ENCODE results near the gene CDADC1. TPM values are rescaled to one million over a fixed set of nuclear protein-coding genes. Genes with fewer than 3 reads are reported as not detected.
"Not testable (repeated sequence)": the region's sequence is repeated elsewhere in the genome, so short reads cannot be mapped to it uniquely, and the experiment has no call there.

The CDADC1 gene
- total RNA-seq, 1 donor from 2014 or later = 6.9 TPM

DNA sequence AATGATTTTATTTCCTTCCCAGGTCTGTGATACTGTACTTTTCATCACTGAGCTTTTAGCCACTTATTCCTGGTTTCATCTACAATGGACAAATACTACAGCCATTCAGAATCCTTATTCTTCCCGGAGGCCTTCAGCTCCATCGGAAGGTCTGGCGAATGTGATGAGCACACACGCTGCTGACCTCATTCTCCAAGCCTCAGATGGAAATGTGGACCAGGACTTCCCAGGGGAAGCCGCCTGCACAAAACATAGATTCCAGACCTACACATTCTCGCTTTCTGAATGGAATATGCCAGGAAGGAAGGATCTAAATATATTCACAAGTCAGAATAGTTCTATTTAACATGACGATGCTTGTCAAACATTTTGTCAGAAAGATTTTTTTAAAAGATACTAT, 75.6 kb downstream of the CDADC1 start:
- intact Hi-C loops (cut with DNase I) = no loop called here
- no peak overlapping the region for H3K27ac ChIP-seq
- H3K4me1 ChIP-seq = peaks cover 25% of the 10 kb centered on the region
- no peak overlapping the region for H3K4me3 ChIP-seq
- TF ChIP-seq, protein P1, sequence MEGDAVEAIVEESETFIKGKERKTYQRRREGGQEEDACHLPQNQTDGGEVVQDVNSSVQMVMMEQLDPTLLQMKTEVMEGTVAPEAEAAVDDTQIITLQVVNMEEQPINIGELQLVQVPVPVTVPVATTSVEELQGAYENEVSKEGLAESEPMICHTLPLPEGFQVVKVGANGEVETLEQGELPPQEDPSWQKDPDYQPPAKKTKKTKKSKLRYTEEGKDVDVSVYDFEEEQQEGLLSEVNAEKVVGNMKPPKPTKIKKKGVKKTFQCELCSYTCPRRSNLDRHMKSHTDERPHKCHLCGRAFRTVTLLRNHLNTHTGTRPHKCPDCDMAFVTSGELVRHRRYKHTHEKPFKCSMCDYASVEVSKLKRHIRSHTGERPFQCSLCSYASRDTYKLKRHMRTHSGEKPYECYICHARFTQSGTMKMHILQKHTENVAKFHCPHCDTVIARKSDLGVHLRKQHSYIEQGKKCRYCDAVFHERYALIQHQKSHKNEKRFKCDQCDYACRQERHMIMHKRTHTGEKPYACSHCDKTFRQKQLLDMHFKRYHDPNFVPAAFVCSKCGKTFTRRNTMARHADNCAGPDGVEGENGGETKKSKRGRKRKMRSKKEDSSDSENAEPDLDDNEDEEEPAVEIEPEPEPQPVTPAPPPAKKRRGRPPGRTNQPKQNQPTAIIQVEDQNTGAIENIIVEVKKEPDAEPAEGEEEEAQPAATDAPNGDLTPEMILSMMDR (IDR thresholded peaks at IDR 0.05) = no peak
- no peak for TF ChIP-seq POLR2A (IDR thresholded peaks at IDR 0.05)
- TF ChIP-seq POLR2AphosphoS5 (IDR thresholded peaks at IDR 0.05; ENCODE audit: insufficient read depth in 1 of 2, low read depth in 1 of 2) = no peak
- H3K9me3 ChIP-seq = no peaks in the 10 kb centered on the region
- H3K27me3 ChIP-seq = no peaks in the 10 kb centered on the region
- no peak for DNase-seq (ENCODE audit: extremely low spot score in 2 of 2)
- H3K36me3 ChIP-seq = no peaks in the 10 kb centered on the region

DNA sequence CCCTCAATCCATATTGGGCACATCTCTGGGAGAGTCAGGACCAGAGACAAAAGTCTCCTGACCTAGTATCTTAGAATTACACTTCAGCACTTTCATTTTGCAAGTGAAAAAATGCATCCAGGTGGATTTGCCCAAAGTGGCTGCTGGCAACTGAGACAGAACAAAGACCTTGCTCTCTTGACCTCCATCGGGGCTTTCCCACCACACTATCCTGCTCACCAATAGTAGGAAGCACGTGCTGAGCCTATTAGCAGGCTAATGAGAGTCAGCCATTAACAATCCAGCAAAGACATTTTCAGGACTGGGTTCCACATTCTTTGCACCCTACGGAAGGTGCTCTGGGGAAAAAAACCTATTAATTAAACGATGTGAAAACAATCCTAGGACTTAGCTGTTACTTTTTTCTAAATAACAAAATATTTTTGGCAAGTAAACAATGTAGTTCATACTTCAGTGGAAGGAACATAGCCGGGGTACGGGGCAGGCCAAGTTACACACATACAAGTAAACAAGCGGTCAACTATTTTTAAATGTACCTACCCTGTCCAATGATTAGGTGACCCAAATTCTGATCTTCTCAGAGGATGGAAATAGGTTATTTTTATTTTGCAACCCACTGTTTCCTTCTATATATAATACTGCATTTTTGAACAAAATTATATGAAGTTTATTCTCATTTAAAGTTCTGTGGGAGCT, 78.6 kb downstream of the CDADC1 start:
- TF ChIP-seq, protein P1 (IDR thresholded peaks at IDR 0.05) = no peak
- TF ChIP-seq POLR2A (IDR thresholded peaks at IDR 0.05) = no peak
- no peak for TF ChIP-seq POLR2AphosphoS5 (IDR thresholded peaks at IDR 0.05; ENCODE audit: insufficient read depth in 1 of 2, low read depth in 1 of 2)
- DNase-seq (ENCODE audit: extremely low spot score in 2 of 2) = no peak

DNA sequence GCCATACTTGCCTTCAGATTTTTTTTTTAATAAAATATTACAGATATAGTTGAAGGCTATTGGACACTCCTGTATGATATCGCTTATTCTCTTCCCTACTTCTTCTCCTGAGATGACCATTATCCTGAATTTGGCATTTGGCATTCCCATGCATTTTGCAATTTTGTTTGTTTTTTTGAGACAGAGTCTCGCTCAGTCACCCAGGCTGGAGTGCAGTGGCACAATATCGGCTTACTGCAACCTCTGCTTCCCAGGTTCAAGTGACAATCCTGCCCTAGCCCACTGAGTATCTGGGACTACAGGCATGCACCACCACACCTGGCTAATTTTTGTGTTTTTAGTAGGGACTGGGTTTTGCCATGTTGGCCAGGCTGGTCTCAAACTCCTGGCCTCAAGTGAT, 79.4 kb downstream of the CDADC1 start:
- not testable (repeated sequence) for H3K4me3 ChIP-seq, H3K4me1 ChIP-seq, H3K36me3 ChIP-seq

More for the DNA sequence above, 78.6 kb downstream of the CDADC1 start:
- intact Hi-C loops (cut with DNase I) = no loop called here
- H3K36me3 ChIP-seq = peaks cover 0 to 6% of the 10 kb centered on the region in 2 donors
- no peaks in the 10 kb centered on the region for H3K9me3 ChIP-seq
- no peak overlapping the region for H3K4me3 ChIP-seq
- no peaks in the 10 kb centered on the region for H3K27me3 ChIP-seq
- H3K4me1 ChIP-seq = no peaks in the 10 kb centered on the region
- H3K27ac ChIP-seq = peak overlapping the region; percentile 6

DNA sequence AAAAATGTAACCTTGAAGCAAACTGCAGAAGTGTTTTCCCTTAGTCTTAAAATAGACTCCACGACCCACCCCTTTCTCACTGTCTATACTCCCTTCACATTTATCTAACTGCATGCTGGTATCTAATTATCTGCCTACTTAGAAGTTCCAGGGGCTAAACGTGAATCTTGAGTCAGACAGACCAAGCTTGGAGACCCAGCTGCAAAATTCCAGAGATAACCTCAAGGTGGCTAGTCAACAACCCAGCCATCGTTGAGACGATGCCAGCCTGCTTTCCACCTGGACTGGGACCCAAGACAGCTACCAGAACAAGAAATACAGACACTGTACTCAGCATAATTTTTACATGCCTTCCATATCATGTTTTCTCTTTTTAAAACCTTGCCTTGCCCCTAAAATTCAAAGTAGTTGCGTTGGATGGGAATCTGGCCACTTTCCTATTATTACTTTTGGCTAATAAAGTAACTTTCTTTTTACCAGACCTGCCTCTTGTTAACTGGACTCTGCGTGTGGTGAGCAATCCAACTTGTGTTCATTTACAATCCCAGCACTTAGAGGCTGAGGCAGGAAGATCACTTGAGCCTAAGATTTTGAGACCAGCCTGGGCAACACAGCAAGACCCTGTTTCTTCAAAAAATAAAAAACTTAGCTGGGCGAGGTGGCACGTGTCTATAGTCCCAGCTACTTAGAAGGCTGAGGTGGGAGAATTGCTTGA, 82.3 kb downstream of the CDADC1 start:
- Histone ChIP-seq H3K4me3 (no peak overlapping the region), H3K4me1 (no peaks in the 10 kb centered on the region), H3K36me3 (peaks cover 0 to 8% of the 10 kb centered on the region in 2 donors), H3K9me3 (no peaks in the 10 kb centered on the region), H3K27ac (no peak overlapping the region), H3K27me3 (no peaks in the 10 kb centered on the region)
- TF ChIP-seq POLR2AphosphoS5 (IDR thresholded peaks at IDR 0.05; ENCODE audit: insufficient read depth in 1 of 2, low read depth in 1 of 2) = no peak
- TF ChIP-seq, protein P1 (IDR thresholded peaks at IDR 0.05) = no peak
- no peak for TF ChIP-seq POLR2A (IDR thresholded peaks at IDR 0.05)
- intact Hi-C loops (cut with DNase I) = no loop called here
- DNase-seq (ENCODE audit: extremely low spot score in 2 of 2) = no peak

More for the DNA sequence above, 79.4 kb downstream of the CDADC1 start:
- DNase-seq (ENCODE audit: extremely low spot score in 2 of 2); intact Hi-C loops (cut with DNase I); H3K9me3 ChIP-seq; H3K27me3 ChIP-seq; H3K27ac ChIP-seq: not testable (repeated sequence)

DNA sequence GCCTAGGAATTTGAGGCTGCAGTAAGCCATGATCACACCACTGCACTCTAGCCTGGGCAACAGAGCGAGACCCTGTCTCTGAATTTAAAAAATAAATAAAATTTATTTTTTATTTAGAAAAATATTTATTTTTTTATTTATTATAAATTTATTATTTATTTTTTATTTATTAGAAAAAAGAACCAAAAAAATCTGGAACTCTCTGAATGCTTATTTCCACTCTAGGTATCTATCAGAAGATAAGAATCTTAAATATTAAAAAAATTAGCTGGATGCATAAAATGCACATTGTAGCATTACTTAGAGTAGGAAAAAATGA, 82.8 kb downstream of the CDADC1 start:
- TF ChIP-seq POLR2AphosphoS5 (IDR thresholded peaks at IDR 0.05; ENCODE audit: insufficient read depth in 1 of 2, low read depth in 1 of 2) (no peak), POLR2A (IDR thresholded peaks at IDR 0.05) (no peak)
- TF ChIP-seq, protein P1 (IDR thresholded peaks at IDR 0.05) = no peak
- H3K4me3 ChIP-seq = no peak overlapping the region
- H3K36me3 ChIP-seq = peaks cover 0 to 8% of the 10 kb centered on the region in 2 donors
- H3K27ac ChIP-seq = no peak overlapping the region
- no peaks in the 10 kb centered on the region for H3K4me1 ChIP-seq
- intact Hi-C loops (cut with DNase I) = no loop called here
- no peak for DNase-seq (ENCODE audit: extremely low spot score in 2 of 2)
- no peaks in the 10 kb centered on the region for H3K9me3 ChIP-seq
- no peaks in the 10 kb centered on the region for H3K27me3 ChIP-seq

Measured in vagina (tissue), 2 donors.